ENCODE data around the gene CLEC20A. TPM values are rescaled to one million over a fixed set of nuclear protein-coding genes. Genes with fewer than 3 reads are reported as not detected.

CLEC20A gene
- total and polyA plus RNA-seq, 8 donors, result 0.31 TPM; not detected in 7

- Histone ChIP-seq H3K27me3 (no peaks in the 10 kb centered on the region), H3K27ac (no peak overlapping the region), H3K4me1 (peaks cover 0 to 9% (median 4%) of the 10 kb centered on the region in 4 donors), H3K9me3 (no peaks in the 10 kb centered on the region), H3K4me3 (no peak overlapping the region), H3K36me3 (no peaks in the 10 kb centered on the region)
- no peak for DNase-seq
- TF ChIP-seq EP300 (IDR thresholded peaks at IDR 0.05) (no peak), CTCF (IDR thresholded peaks at IDR 0.05) (no peak), POLR2A (IDR thresholded peaks at IDR 0.05) (no peak)
- intact Hi-C loops (cut with DNase I; ENCODE audit: low total_unique reads), result loop anchor here (5.0 kb wide), 1 partner anchor 473 kb away; no protein-coding TSS in a partner anchor
- 58 to 74% (median 70%) methylated on average over 8 of the region's 8 CpGs for WGBS, 5 donors
These were observed 32.7 kb upstream of the CLEC20A start for GRCh38 chr1:178529364-178530036.

- H3K9me3 ChIP-seq, result no peaks in the 10 kb centered on the region
- peaks cover 0 to 9% (median 4%) of the 10 kb centered on the region in 4 donors for H3K4me1 ChIP-seq
- H3K36me3 ChIP-seq, result no peaks in the 10 kb centered on the region
- DNase-seq, result no peak
- H3K27me3 ChIP-seq, result no peaks in the 10 kb centered on the region
- 81 to 92% (median 85%) methylated on average over 4 of the region's 4 CpGs for WGBS, 5 donors
- intact Hi-C loops (cut with DNase I; ENCODE audit: low total_unique reads), result no loop called here
- TF ChIP-seq EP300 (IDR thresholded peaks at IDR 0.05) (no peak), POLR2A (IDR thresholded peaks at IDR 0.05) (no peak), CTCF (IDR thresholded peaks at IDR 0.05) (no peak), POLR2AphosphoS5 (IDR thresholded peaks at IDR 0.05) (no peak)
- no peak overlapping the region for H3K27ac ChIP-seq
- H3K4me3 ChIP-seq, result no peak overlapping the region
These were observed 32.2 kb upstream of the CLEC20A start for GRCh38 chr1:178528953-178529335.

- no peak overlapping the region for H3K4me3 ChIP-seq
- no peaks in the 10 kb centered on the region for H3K36me3 ChIP-seq
- intact Hi-C loops (cut with DNase I; ENCODE audit: low total_unique reads), result no loop called here
- DNase-seq, result peak in 1 of 2 donors; percentile 21
- 83 to 91% (median 88%) methylated on average over 10 of the region's 10 CpGs for WGBS, 5 donors
- TF ChIP-seq EP300 (IDR thresholded peaks at IDR 0.05), result no peak
- no peak for TF ChIP-seq POLR2AphosphoS5 (IDR thresholded peaks at IDR 0.05)
- TF ChIP-seq POLR2A (IDR thresholded peaks at IDR 0.05), result no peak
- TF ChIP-seq CTCF (IDR thresholded peaks at IDR 0.05), result no peak
- peaks cover 0 to 9% (median 4%) of the 10 kb centered on the region in 4 donors for H3K4me1 ChIP-seq
- no peaks in the 10 kb centered on the region for H3K27me3 ChIP-seq
- no peaks in the 10 kb centered on the region for H3K9me3 ChIP-seq
- H3K27ac ChIP-seq, result no peak overlapping the region
These were observed 31.6 kb upstream of the CLEC20A start for GRCh38 chr1:178528228-178528952.

GRCh38 chr1:178527117-178527516 lies 30.4 kb upstream of the CLEC20A start:
- no peak for TF ChIP-seq POLR2A (IDR thresholded peaks at IDR 0.05)
- no peak for TF ChIP-seq EP300 (IDR thresholded peaks at IDR 0.05)
- no peak for TF ChIP-seq POLR2AphosphoS5 (IDR thresholded peaks at IDR 0.05)
- TF ChIP-seq CTCF (IDR thresholded peaks at IDR 0.05), result no peak
- Histone ChIP-seq H3K4me1 (peaks cover 0 to 3% (median 2%) of the 10 kb centered on the region in 4 donors), H3K4me3 (no peak overlapping the region), H3K9me3 (no peaks in the 10 kb centered on the region), H3K36me3 (no peaks in the 10 kb centered on the region), H3K27ac (no peak overlapping the region), H3K27me3 (no peaks in the 10 kb centered on the region)
- intact Hi-C loops (cut with DNase I; ENCODE audit: low total_unique reads), result no loop called here
- DNase-seq, result no peak
- 83 to 93% (median 89%) methylated on average over 4 of the region's 4 CpGs for WGBS, 5 donors

All from stomach (tissue), 9 donors.